ENCODE results near the gene ASB2. TPM values are rescaled to one million over a fixed set of nuclear protein-coding genes. Genes with fewer than 3 reads are reported as not detected.

The ASB2 gene
- total and polyA plus RNA-seq, 2 of the 8 experiments (the other 6 are each of a cell fraction or from before 2014, with no cell fraction given): 1.0 to 2.1 TPM

GRCh38 chr14:93965946-93966474 is 10.4 kb downstream of the ASB2 start:
- Histone ChIP-seq H3K23ac (ENCODE audit: insufficient read length) (no peak overlapping the region), H4K8ac (ENCODE audit: extremely low read depth, insufficient read depth, low read length) (no peak overlapping the region), H2BK12ac (ENCODE audit: low read depth, low read length) (no peak overlapping the region), H3K4me1 (replicated peaks in 1 of 4; ENCODE audit: control insufficient read depth in 3 of 4, insufficient read depth in 4 of 4, low read length in 3 of 4) (no peaks in the 10 kb centered on the region), H3K9me3 (ENCODE audit: insufficient read depth in 2 of 2, low read depth in 1 of 2, low read length in 1 of 2) (no peaks in the 10 kb centered on the region), H4K20me1 (replicated peaks in 1 of 2; ENCODE audit: control insufficient read depth in 1 of 2, insufficient read depth in 2 of 2, low read length in 2 of 2) (no peaks in the 10 kb centered on the region), H4K91ac (replicated peaks; ENCODE audit: insufficient read length, low read length) (no peak overlapping the region), H2BK15ac (ENCODE audit: low read length) (no peak overlapping the region), H3K4ac (replicated peaks; ENCODE audit: insufficient read length, low read depth, low read length) (no peak overlapping the region), H2AFZ (ENCODE audit: low read length) (no peak overlapping the region), H3K36me3 (ENCODE audit: control insufficient read depth in 2 of 4, insufficient read depth in 4 of 4, low read length in 3 of 4) (no peaks in the 10 kb centered on the region), H3K27ac (ENCODE audit: low read depth, low read length) (no peak overlapping the region), H3K56ac (replicated peaks; ENCODE audit: insufficient read length, low read depth, low read length) (no peak overlapping the region), H2BK120ac (replicated peaks; ENCODE audit: low read depth, low read length) (no peak overlapping the region), H3K18ac (ENCODE audit: extremely low read depth, low read length) (no peak overlapping the region), H2BK5ac (ENCODE audit: low read depth, low read length) (no peak overlapping the region), H3K4me3 (ENCODE audit: extremely low read depth in 1 of 4, insufficient read depth in 2 of 4, low read depth in 3 of 4, low read length in 4 of 4) (no peak overlapping the region), H3K14ac (ENCODE audit: insufficient read length) (no peak overlapping the region), H3K79me1 (ENCODE audit: low read depth, low read length) (no peaks in the 10 kb centered on the region), H3K4me2 (ENCODE audit: insufficient read depth in 1 of 2, low read depth in 2 of 2, low read length in 2 of 2) (no peak overlapping the region), H2AK5ac (ENCODE audit: low read depth, low read length) (no peak overlapping the region), H3K27me3 (replicated peaks in 1 of 4; ENCODE audit: control insufficient read depth in 3 of 4, extremely low read depth in 1 of 4, insufficient read depth in 3 of 4, low read length in 3 of 4) (peaks cover 0 to 1% (median 0%) of the 10 kb centered on the region in 4 experiments; a peak in 1 of 7 replicates), H3K23me2 (ENCODE audit: low read depth, low read length) (peaks cover 3% of the 10 kb centered on the region; the same call in 1 of the 2 replicates), H3K79me2 (ENCODE audit: control insufficient read depth in 1 of 2, insufficient read depth in 2 of 2, low read length in 2 of 2) (no peaks in the 10 kb centered on the region), H4K5ac (ENCODE audit: insufficient read length, low read depth, low read length) (no peak overlapping the region), H2BK20ac (ENCODE audit: low read length) (no peak overlapping the region), H3K9ac (replicated peaks in 1 of 4; ENCODE audit: extremely low read depth in 1 of 4, low read depth in 3 of 4, low read length in 3 of 4) (no peak overlapping the region)
- DNase-seq (ENCODE audit: low read depth in 1 of 2, low spot score in 2 of 2) (no peak), FAIRE-seq (no peak)
- TF ChIP-seq BCL11A (IDR thresholded peaks at IDR 0.05; ENCODE audit: low read depth in 2 of 2, low read length in 2 of 2): no peak
- no peak for TF ChIP-seq RXRA (IDR thresholded peaks at IDR 0.05; ENCODE audit: insufficient read depth, low read depth, low read length)
- no peak for TF ChIP-seq NANOG (IDR thresholded peaks at IDR 0.05; ENCODE audit: insufficient read depth, low read depth, low read length, poor library complexity, severe bottlenecking)
- no peak for TF ChIP-seq NRF1 (IDR thresholded peaks at IDR 0.05; ENCODE audit: low read depth, low read length)
- TF ChIP-seq YY1 (IDR thresholded peaks at IDR 0.05; ENCODE audit: low read depth, low read length): no peak
- TF ChIP-seq CREB1 (IDR thresholded peaks at IDR 0.05): no peak
- TF ChIP-seq EP300 (IDR thresholded peaks at IDR 0.05; ENCODE audit: borderline replicate concordance in 1 of 2, low read depth in 2 of 2, low read length in 2 of 2): no peak
- TF ChIP-seq CTBP2 (IDR thresholded peaks at IDR 0.05; ENCODE audit: borderline replicate concordance, insufficient read depth, insufficient read length, low read length): no peak
- TF ChIP-seq HDAC2 (IDR thresholded peaks at IDR 0.05; ENCODE audit: borderline replicate concordance in 1 of 2, low read depth in 2 of 2, low read length in 2 of 2): no peak
- ChIA-PET POLR2A (ENCODE audit: partially characterized antibody) (no interaction called here), CTCF (ENCODE audit: partially characterized antibody) (interaction anchor here (1.0 to 8.0 kb wide), 5 partner anchors 19 to 38 kb away, joined by 3 to 37 read pairs (median 6); no protein-coding TSS in a partner anchor)
- 87% methylated on average over 3 of the region's 3 CpGs; no CpG with 5 or more reads in 1 of the 2 experiments for WGBS, 2 experiments (ENCODE audit: extremely low coverage in 1 of 2, insufficient coverage in 1 of 2, insufficient read length in 1 of 2, insufficient replicate concordance in 2 of 2, low coverage in 1 of 2, low lambda C conversion rate in 2 of 2, missing lambda C conversion rate in 1 of 2)
